ENCODE measurements around the gene TNXB. TPM values are rescaled to one million over a fixed set of nuclear protein-coding genes. Genes with fewer than 3 reads are reported as not detected.

Gene TNXB
- total and polyA plus RNA-seq, 8 donors, result 10.0 to 78.4 (median 17.2) TPM

DNA sequence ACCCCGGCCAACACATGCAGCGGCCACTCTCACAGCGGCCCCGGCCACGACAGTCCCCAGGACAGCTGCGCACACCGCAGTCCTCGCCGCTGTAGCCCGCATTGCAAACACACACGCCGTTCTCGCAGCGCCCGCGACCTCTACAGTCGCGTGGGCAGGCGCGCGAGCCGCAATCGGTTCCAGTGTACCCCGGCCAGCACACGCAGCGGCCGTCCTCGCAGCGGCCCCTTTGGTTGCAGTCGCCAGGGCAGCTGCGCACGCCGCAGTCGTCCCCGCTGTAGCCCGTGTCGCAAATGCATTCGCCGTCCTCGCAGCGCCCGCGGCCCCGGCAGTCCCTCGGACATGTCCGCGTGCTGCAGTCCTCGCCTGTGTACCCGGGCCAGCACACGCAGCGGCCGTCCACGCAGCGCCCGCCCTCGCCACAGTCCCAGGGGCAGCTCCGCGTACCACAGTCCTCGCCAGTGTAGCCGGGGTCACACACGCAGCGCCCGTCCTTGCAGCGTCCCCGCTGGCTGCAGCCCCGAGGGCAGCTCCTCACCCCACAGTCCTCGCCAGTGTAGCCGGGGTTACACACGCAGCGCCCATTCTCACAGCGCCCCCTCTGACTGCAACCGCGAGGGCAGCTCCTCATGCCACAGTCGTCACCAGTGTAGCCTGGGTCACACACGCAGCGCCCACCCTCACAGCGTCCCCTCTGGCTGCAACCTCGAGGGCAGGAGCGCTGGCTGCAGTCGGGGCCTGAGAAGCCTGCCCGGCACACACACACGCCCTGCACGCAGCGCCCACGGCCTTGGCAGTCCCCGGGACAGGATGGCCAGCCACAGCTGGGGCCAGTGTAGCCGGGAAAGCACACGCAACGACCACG lies 12.5 kb downstream of the TNXB start:
- TF ChIP-seq, protein P1, sequence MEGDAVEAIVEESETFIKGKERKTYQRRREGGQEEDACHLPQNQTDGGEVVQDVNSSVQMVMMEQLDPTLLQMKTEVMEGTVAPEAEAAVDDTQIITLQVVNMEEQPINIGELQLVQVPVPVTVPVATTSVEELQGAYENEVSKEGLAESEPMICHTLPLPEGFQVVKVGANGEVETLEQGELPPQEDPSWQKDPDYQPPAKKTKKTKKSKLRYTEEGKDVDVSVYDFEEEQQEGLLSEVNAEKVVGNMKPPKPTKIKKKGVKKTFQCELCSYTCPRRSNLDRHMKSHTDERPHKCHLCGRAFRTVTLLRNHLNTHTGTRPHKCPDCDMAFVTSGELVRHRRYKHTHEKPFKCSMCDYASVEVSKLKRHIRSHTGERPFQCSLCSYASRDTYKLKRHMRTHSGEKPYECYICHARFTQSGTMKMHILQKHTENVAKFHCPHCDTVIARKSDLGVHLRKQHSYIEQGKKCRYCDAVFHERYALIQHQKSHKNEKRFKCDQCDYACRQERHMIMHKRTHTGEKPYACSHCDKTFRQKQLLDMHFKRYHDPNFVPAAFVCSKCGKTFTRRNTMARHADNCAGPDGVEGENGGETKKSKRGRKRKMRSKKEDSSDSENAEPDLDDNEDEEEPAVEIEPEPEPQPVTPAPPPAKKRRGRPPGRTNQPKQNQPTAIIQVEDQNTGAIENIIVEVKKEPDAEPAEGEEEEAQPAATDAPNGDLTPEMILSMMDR (IDR thresholded peaks at IDR 0.05), result no peak
- H3K4me1 ChIP-seq, result peaks cover 6 to 36% of the 10 kb centered on the region in 2 donors
- no peak overlapping the region for H3K27ac ChIP-seq
- no peak overlapping the region for H3K4me3 ChIP-seq
- ATAC-seq (no peak), DNase-seq (no peak)
- peaks cover 21 to 42% of the 10 kb centered on the region in 2 donors for H3K27me3 ChIP-seq
- intact Hi-C loops (cut with DNase I), result no loop called here
- H3K36me3 ChIP-seq, result no peaks in the 10 kb centered on the region
- H3K9me3 ChIP-seq, result no peaks in the 10 kb centered on the region

DNA sequence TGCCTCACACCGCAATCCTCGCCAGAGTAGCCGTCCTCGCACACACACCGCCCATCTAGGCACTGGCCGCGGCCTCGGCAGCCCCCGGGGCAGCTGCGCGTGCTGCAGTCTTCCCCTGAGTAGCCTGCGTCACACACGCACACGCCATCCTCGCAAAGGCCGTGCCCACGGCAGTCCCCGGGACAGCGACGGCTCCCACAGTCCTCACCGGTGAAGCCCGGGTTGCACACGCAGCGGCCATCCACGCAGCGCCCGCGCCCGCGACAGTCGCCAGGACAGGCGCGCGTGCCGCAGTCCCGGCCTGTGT lies 13.1 kb downstream of the TNXB start:
- TF ChIP-seq, protein P1 (IDR thresholded peaks at IDR 0.05), result no peak
- H3K27ac ChIP-seq, result no peak overlapping the region
- H3K4me3 ChIP-seq, result no peak overlapping the region
- no peaks in the 10 kb centered on the region for H3K9me3 ChIP-seq
- no peaks in the 10 kb centered on the region for H3K36me3 ChIP-seq
- DNase-seq, result no peak
- H3K27me3 ChIP-seq, result peaks cover 21 to 42% of the 10 kb centered on the region in 2 donors
- peaks cover 6 to 36% of the 10 kb centered on the region in 2 donors for H3K4me1 ChIP-seq
- intact Hi-C loops (cut with DNase I), result no loop called here
- ATAC-seq, result no peak

DNA sequence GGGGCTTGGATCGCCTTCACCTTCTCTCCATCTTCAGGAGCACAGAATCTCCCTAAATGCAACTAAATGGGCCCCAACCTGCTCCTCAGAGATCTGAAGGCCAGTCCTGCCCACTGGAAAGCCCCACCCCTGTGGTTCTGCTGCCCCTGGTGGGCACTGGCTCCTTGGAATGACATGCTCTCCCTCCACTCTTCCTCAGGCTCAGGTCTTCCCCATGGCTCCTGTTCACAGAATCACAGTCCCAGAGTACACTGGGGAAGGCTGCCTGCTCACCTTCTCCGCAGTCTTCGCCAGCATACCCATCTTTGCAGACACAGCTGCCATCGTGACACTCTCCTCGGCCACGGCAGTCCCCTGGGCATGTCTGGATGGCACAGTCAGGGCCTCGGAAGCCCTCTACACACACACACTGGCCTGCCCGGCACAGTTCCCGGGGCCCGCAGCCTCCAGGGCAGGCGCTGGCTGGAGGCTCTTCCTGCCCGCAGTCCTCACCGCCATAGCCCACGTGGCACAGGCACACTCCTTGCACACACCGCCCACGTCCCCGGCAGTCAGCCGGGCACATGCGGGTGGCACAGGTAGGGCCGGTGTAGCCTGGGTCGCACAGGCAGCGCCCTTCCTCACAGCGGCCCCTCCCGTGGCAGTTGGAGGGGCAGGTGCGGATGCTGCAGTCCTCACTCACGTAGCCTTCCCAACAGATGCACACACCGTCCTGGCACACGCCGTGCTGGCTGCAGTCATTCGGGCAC lies 13.6 kb downstream of the TNXB start:
- Histone ChIP-seq H3K4me3 (no peak overlapping the region), H3K36me3 (no peaks in the 10 kb centered on the region), H3K27ac (no peak overlapping the region), H3K9me3 (no peaks in the 10 kb centered on the region), H3K4me1 (peaks cover 6 to 36% of the 10 kb centered on the region in 2 donors), H3K27me3 (peaks cover 21 to 42% of the 10 kb centered on the region in 2 donors)
- intact Hi-C loops (cut with DNase I), result no loop called here
- ATAC-seq, result no peak
- TF ChIP-seq, protein P1 (IDR thresholded peaks at IDR 0.05), result no peak
- DNase-seq, result no peak

DNA sequence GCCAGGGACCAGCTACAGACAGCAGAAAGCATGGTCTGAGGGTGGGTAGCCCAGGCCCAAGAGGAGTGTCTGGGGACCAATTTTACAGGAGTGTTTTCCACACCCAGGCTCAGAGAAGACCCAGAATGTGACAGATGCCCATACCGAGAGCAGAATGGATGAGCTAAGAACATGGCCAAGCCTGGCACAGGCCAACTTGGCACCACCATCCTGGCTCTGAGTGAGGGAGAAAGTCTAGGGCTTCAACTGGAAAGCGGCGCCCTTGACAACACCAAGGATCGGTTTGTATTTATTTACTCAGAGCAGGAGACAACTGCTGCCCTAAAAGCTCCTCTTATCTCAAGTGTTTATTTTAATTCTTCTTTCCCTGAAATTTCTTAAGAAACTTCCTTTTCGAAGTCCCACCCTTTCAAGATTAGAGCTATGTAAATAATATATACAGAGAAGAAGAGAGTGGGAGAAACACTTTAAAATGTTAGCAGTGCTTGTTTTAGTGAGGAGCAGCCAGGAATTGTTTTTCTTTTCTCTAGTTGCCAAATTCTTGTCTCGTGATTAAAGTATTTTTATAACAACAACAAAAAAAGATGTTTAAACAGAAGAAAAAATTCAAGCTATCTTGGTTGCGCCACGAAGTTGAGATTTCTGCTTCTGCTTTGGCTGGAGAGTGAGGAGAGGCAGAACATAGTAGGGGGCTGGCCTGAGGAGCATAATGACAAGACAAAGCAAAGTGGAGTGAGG lies 16.2 kb downstream of the TNXB start:
- Histone ChIP-seq H3K36me3 (no peaks in the 10 kb centered on the region), H3K27me3 (peaks cover 21 to 42% of the 10 kb centered on the region in 2 donors), H3K4me3 (no peak overlapping the region), H3K4me1 (peaks cover 6 to 36% of the 10 kb centered on the region in 2 donors), H3K9me3 (no peaks in the 10 kb centered on the region), H3K27ac (peak overlapping the region; percentile 46 to 65)
- TF ChIP-seq, protein P1 (IDR thresholded peaks at IDR 0.05), result no peak
- peak; percentile 73 for ATAC-seq
- DNase-seq, result peak in 3 of 4 donors; percentile 59 to 92 (median 87)
- intact Hi-C loops (cut with DNase I), result no loop called here

Data from left lung (tissue), 10 donors.